MM.1S (cell line): Measurements from ENCODE around the gene SHISA5.

ENCODE experiments used
- EZH2 ChIP-seq: fragments of 300-600 bp; sonication (generic); optimal IDR thresholded peaks from 2 replicates; pipeline ENCODE3; 2017; ENCODE audit warnings: low read depth, mild to moderate bottlenecking, antibody characterized with exemption, low read length, mixed read lengths
- EZH2phosphoT487 ChIP-seq: fragments of 300-600 bp; sonication (generic); IDR thresholded peaks from 2 replicates; pipeline ENCODE4 v1.6.1; 2018; ENCODE audit warnings: antibody characterized with exemption, low read length
- TF ChIP-seq, protein P1 (sequence below): fragments of 300-600 bp; sonication (generic); IDR thresholded peaks from 2 replicates; pipeline ENCODE4 v1.5.1; 2016; ENCODE audit warnings: antibody characterized with exemption, low read length, mixed read lengths

DNA sequence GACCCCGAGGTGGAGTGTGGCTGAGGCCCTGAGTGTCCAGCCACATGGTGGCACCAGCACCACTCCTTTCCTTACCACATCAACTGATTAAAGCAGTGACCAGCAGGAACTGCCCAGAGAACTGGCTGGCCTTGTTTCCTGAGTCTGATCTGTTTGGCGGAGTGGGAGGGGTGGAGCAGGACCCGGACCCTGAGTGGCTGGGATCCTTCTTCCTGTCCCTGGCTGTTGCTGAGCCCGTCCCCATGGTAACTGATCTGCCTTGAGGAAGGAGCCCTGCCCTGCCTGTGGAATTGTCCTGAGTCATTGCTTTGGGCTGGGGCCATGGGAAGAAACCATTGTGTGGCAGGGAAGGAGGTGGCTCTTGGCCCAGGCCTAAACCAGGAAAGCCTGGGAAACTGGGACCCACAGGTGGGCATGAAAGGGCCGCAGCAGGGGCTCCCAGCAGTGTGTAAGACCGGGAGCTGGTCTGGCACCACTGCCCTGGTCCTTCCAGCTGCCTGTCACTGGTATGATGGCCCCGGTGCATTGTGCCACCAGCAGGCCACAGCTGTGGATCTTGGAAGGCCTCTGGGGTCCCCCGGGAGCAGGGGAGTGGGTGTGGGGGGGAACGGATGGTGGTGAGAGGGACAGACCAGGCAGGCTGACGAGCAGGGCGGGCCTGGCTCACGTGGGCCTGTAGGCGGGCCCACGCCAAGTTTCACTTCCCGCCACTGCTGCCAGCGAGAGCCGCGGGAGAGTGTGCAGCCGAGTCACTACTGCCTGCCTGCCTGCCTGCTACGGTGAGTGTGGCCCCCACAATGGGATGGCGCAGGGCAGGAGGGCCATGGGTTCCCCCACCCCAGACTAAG lies 38.2 kb downstream of the SHISA5 start:
- TF ChIP-seq, protein P1, sequence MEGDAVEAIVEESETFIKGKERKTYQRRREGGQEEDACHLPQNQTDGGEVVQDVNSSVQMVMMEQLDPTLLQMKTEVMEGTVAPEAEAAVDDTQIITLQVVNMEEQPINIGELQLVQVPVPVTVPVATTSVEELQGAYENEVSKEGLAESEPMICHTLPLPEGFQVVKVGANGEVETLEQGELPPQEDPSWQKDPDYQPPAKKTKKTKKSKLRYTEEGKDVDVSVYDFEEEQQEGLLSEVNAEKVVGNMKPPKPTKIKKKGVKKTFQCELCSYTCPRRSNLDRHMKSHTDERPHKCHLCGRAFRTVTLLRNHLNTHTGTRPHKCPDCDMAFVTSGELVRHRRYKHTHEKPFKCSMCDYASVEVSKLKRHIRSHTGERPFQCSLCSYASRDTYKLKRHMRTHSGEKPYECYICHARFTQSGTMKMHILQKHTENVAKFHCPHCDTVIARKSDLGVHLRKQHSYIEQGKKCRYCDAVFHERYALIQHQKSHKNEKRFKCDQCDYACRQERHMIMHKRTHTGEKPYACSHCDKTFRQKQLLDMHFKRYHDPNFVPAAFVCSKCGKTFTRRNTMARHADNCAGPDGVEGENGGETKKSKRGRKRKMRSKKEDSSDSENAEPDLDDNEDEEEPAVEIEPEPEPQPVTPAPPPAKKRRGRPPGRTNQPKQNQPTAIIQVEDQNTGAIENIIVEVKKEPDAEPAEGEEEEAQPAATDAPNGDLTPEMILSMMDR, result peak; percentile 70
- TF ChIP-seq EZH2 (no peak), EZH2phosphoT487 (no peak)
